Measurements from ENCODE around the gene SH3BP1.
A peak's percentile ranks its signal among the peaks of the same experiment; 100 is the strongest.
"Not testable (repeated sequence)": the region's sequence is repeated elsewhere in the genome, so short reads cannot be mapped to it uniquely, and the experiment has no call there.

The SH3BP1 gene

GRCh38 chr22:37684803-37685615 is 45.5 kb downstream of the SH3BP1 start:
- TF ChIP-seq CTCF (IDR thresholded peaks at IDR 0.05; ENCODE audit: low read depth, low read length): no peak
- peaks cover 14% of the 10 kb centered on the region for H3K36me3 ChIP-seq
- no peak for DNase-seq
- H3K4me3 ChIP-seq (ENCODE audit: low read depth, low read length): no peak overlapping the region
- no peaks in the 10 kb centered on the region for H3K27me3 ChIP-seq
- no peaks in the 10 kb centered on the region for H3K9me3 ChIP-seq
- H3K4me1 ChIP-seq: no peaks in the 10 kb centered on the region

GRCh38 chr22:37686002-37686982 is 46.8 kb downstream of the SH3BP1 start, which contains the start of gene NOL12:
Gene NOL12 (plus strand): TSS chr22:37686343. CDS start chr22:37686393, 50 bp downstream.
- no peaks in the 10 kb centered on the region for H3K27me3 ChIP-seq
- H3K4me1 ChIP-seq: no peaks in the 10 kb centered on the region
- H3K4me3 ChIP-seq (ENCODE audit: low read depth, low read length): peak within 1 kb of the TSS; percentile 98
- no peak for TF ChIP-seq CTCF (IDR thresholded peaks at IDR 0.05; ENCODE audit: low read depth, low read length)
- no peaks in the 10 kb centered on the region for H3K9me3 ChIP-seq
- peaks cover 25% of the 10 kb centered on the region for H3K36me3 ChIP-seq
- DNase-seq: peak; percentile 84

- H3K4me1 ChIP-seq: no peaks in the 10 kb centered on the region
- no peak overlapping the region for H3K4me3 ChIP-seq (ENCODE audit: low read depth, low read length)
- no peaks in the 10 kb centered on the region for H3K27me3 ChIP-seq
- no peak for TF ChIP-seq CTCF (IDR thresholded peaks at IDR 0.05; ENCODE audit: low read depth, low read length)
- H3K36me3 ChIP-seq: peaks cover 50% of the 10 kb centered on the region
- DNase-seq: no peak
- H3K9me3 ChIP-seq: no peaks in the 10 kb centered on the region
These were observed 50.9 kb downstream of the SH3BP1 start for GRCh38 chr22:37690407-37690806.

GRCh38 chr22:37690901-37691504 is 51.5 kb downstream of the SH3BP1 start:
- Histone ChIP-seq H3K36me3 (peaks cover 50% of the 10 kb centered on the region), H3K9me3 (no peaks in the 10 kb centered on the region), H3K4me3 (ENCODE audit: low read depth, low read length) (no peak overlapping the region), H3K27me3 (no peaks in the 10 kb centered on the region), H3K4me1 (peaks cover 4% of the 10 kb centered on the region)
- TF ChIP-seq CTCF (IDR thresholded peaks at IDR 0.05; ENCODE audit: low read depth, low read length): no peak
- DNase-seq: no peak

GRCh38 chr22:37692627-37693285 is 53.3 kb downstream of the SH3BP1 start:
- H3K4me1 ChIP-seq: peaks cover 10% of the 10 kb centered on the region
- peaks cover 50% of the 10 kb centered on the region for H3K36me3 ChIP-seq
- DNase-seq: no peak
- no peak overlapping the region for H3K4me3 ChIP-seq (ENCODE audit: low read depth, low read length)
- H3K9me3 ChIP-seq: no peaks in the 10 kb centered on the region
- H3K27me3 ChIP-seq: no peaks in the 10 kb centered on the region
- no peak for TF ChIP-seq CTCF (IDR thresholded peaks at IDR 0.05; ENCODE audit: low read depth, low read length)

GRCh38 chr22:37694131-37694530 is 54.7 kb downstream of the SH3BP1 start:
- H3K27me3 ChIP-seq; H3K4me3 ChIP-seq (ENCODE audit: low read depth, low read length); H3K4me1 ChIP-seq; H3K9me3 ChIP-seq; DNase-seq: not testable (repeated sequence)
- H3K36me3 ChIP-seq: peaks cover 38% of the 10 kb centered on the region

- not testable (repeated sequence) for H3K4me1 ChIP-seq, DNase-seq, H3K27me3 ChIP-seq, H3K9me3 ChIP-seq
- peaks cover 24% of the 10 kb centered on the region for H3K36me3 ChIP-seq
- H3K4me3 ChIP-seq (ENCODE audit: low read depth, low read length): peak overlapping the region; percentile 30; the same call in 1 of the 2 replicates
These were observed 56.8 kb downstream of the SH3BP1 start for GRCh38 chr22:37696260-37696656.

Data from BE2C (cell line).